ENCODE data around the gene MCAT.
"Not testable (repeated sequence)": the region's sequence is repeated elsewhere in the genome, so short reads cannot be mapped to it uniquely, and the experiment has no call there.

The MCAT gene

DNA sequence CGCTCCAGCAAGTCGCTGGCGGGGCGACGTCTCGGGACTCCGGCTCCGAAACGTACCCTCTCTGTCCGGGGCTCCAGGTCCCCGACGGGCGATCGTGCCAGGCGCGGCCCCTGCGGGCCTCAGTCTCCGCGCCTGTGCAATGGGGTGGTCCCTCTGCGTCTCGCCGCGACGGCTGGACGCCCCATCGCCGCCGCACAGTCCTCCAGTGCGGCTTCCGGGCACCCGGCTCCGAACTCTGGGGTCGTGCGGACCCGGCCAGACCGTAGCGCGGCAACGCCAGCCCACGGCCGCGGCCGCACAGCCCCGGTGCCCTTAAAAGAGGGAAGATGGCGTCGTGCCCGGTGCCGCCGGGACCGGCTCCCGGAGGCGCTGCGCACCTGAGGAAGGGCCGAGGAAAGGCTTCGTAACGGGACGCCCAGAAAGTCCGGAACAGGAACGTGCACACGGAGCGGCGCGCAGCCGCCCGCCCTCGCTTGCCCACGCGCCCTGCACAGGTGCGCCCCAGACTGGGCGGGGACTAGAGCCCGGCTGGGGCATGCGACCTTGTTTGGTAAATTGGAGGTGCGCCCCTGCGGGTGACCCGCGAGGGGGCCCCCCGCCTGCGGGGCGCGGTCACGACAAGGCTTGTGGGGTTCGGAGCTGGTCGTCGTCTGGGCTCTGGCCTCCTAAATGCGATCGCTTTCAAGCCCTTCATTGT lies 32.1 kb downstream of the MCAT start:
- ChIA-PET CTCF (interaction anchor here (0.7 to 1.5 kb wide), 3 partner anchors 10 to 291 kb away, joined by 3 to 4 read pairs (median 3); no protein-coding TSS in a partner anchor), POLR2A (no interaction called here)
- H3K4me3 ChIP-seq (ENCODE audit: low read depth, low read length) = peak overlapping the region; percentile 45
- TF ChIP-seq, protein P1, sequence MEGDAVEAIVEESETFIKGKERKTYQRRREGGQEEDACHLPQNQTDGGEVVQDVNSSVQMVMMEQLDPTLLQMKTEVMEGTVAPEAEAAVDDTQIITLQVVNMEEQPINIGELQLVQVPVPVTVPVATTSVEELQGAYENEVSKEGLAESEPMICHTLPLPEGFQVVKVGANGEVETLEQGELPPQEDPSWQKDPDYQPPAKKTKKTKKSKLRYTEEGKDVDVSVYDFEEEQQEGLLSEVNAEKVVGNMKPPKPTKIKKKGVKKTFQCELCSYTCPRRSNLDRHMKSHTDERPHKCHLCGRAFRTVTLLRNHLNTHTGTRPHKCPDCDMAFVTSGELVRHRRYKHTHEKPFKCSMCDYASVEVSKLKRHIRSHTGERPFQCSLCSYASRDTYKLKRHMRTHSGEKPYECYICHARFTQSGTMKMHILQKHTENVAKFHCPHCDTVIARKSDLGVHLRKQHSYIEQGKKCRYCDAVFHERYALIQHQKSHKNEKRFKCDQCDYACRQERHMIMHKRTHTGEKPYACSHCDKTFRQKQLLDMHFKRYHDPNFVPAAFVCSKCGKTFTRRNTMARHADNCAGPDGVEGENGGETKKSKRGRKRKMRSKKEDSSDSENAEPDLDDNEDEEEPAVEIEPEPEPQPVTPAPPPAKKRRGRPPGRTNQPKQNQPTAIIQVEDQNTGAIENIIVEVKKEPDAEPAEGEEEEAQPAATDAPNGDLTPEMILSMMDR (IDR thresholded peaks at IDR 0.05; ENCODE audit: insufficient read depth, low read length, missing control alignments) = no peak
- DNase-seq (ENCODE audit: low read depth, low spot score) = no peak

DNA sequence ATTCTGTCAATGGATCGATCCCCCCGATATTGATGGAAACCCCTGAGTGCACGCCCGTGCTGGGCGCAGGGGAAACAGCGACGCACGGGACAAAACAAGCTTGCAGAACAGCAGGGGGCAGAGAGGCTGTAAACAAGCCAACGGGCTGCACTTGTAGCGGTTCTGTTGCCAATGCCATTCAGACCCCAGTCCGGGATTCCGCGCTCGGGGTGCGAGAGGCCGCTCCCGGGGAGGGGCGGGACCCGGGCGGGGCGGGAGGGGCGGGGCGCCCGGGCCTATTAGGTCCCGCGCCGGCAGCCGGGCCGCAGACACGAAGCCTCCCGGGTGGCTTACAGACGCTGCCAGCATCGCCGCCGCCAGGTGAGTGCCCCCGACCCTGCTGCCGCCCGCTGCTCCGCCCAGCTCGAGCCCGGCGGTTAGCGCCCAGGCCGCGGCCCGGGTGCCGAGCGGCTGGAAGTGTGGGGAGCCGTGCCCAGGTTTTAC lies 32.7 kb downstream of the MCAT start, which contains the start of gene BIK:
TSS of gene BIK (plus strand) at position 307 of the 483 bp plus-strand sequence. CDS start 13,273 bp downstream, outside the sequence.
- ChIA-PET POLR2A (no interaction called here), CTCF (interaction anchor here (0.7 to 1.5 kb wide), 3 partner anchors 9 to 290 kb away, joined by 3 to 4 read pairs (median 3); no protein-coding TSS in a partner anchor)
- H3K4me3 ChIP-seq (ENCODE audit: low read depth, low read length) = peak within 1 kb of the TSS; percentile 45
- TF ChIP-seq, protein P1 (IDR thresholded peaks at IDR 0.05; ENCODE audit: insufficient read depth, low read length, missing control alignments) = peak; percentile 27
- DNase-seq (ENCODE audit: low read depth, low spot score) = no peak

- peak overlapping the region; percentile 41 for H3K4me3 ChIP-seq (ENCODE audit: low read depth, low read length)
- ChIA-PET CTCF (interaction anchor here (0.7 to 1.2 kb wide), 3 partner anchors 20 to 290 kb away, joined by 3 to 5 read pairs (median 4); no protein-coding TSS in a partner anchor), POLR2A (no interaction called here)
- TF ChIP-seq, protein P1 (IDR thresholded peaks at IDR 0.05; ENCODE audit: insufficient read depth, low read length, missing control alignments) = no peak
- DNase-seq (ENCODE audit: low read depth, low spot score) = no peak
These were observed 33.2 kb downstream of the MCAT start for GRCh38 chr22:43109921-43110443.

DNA sequence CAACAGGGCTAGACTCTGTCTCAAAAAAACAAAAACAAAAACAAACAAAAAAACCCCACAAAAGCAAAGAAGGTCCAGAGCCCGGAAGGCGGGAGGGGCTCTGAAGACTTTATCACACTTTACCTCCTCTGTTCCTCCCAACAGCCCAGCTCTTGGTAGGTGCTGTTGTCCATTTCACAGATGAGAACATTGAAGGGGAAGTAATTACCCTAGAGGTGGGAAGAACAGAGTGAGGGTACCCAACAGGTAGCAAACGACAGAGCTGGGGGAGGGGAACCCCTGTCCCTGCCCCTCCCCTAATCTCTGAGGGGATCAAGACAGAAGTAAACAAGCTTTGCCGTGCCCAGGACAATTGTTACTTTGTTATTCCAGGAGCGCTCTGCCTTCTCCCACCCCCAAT lies 33.7 kb downstream of the MCAT start:
- ChIA-PET CTCF (interaction anchor here (1.1 to 1.2 kb wide), 2 partner anchors 19 to 289 kb away, joined by 3 to 5 read pairs; no protein-coding TSS in a partner anchor), POLR2A (no interaction called here)
- DNase-seq (ENCODE audit: low read depth, low spot score) = no peak
- TF ChIP-seq, protein P1 (IDR thresholded peaks at IDR 0.05; ENCODE audit: insufficient read depth, low read length, missing control alignments) = no peak
- no peak overlapping the region for H3K4me3 ChIP-seq (ENCODE audit: low read depth, low read length)

DNA sequence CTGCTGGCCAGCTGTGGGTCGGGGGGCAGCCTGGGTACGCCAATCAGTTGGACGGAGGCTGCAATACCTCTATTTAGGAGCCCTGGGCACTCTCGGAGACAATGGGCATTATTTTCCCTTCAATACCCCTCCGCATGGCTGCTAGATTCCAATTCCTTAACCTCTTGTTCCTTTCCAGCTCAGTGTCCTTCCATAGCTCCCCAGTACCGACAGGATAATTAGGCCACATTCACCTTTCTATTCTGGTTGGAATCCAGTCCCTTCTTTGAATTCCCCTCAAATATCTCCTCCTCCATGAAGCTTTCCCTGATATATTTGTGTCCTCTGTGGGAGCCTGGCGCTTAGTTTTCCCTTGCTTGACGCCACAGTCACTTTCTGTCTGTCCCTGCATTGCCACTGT lies 36.9 kb downstream of the MCAT start:
- no peak overlapping the region for H3K4me3 ChIP-seq (ENCODE audit: low read depth, low read length)
- no peak for DNase-seq (ENCODE audit: low read depth, low spot score)
- CTCF ChIA-PET = interaction anchor here (0.6 to 1.5 kb wide), 2 partner anchors 16 to 280 kb away, joined by 3 to 4 read pairs; no protein-coding TSS in a partner anchor
- POLR2A ChIA-PET = no interaction called here
- TF ChIP-seq, protein P1 (IDR thresholded peaks at IDR 0.05; ENCODE audit: insufficient read depth, low read length, missing control alignments) = no peak

GRCh38 chr22:43104950-43105349 lies 38.2 kb downstream of the MCAT start:
- CTCF ChIA-PET = interaction anchor here (1.3 kb wide), 1 partner anchor 13 kb away, joined by 6 read pairs; no protein-coding TSS in a partner anchor
- DNase-seq (ENCODE audit: low read depth, low spot score); POLR2A ChIA-PET: not testable (repeated sequence)

DNA sequence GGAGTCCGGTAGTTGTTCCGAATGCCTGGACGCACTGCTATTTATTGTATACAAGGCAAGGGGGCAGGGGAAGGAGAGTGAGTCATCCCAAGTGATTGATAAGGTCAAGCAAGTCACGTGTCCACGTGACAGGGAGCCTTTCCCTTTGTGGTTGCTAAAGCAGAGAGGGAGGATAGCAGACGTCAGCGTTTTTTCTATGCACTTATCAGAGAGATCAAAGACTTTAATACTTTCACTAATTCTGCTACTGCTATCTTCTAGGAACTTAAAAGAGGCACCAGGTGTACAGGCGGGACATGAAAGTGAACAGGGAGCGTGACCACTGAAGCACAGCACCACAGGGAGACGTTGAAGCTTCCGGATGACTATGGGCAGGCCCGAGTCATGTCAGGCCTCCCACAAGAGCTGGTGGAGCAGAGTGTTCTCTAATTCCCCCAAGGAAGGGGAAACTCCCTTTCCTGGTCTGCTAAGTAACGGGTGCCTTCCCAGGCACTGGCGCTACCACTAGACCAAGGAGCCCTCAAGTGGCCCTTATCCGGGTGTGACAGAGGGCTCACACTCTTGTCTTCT lies 39.1 kb downstream of the MCAT start:
- DNase-seq (ENCODE audit: low read depth, low spot score); POLR2A ChIA-PET; H3K4me3 ChIP-seq (ENCODE audit: low read depth, low read length): not testable (repeated sequence)
- CTCF ChIA-PET = interaction anchor here (1.3 kb wide), 1 partner anchor 12 kb away, joined by 6 read pairs; no protein-coding TSS in a partner anchor

More at GRCh38 chr22:43104950-43105349, 38.2 kb downstream of the MCAT start:
- not testable (repeated sequence) for H3K4me3 ChIP-seq (ENCODE audit: low read depth, low read length)

Data from AG04449 (cell line).